NCI-H82 (cell line): Measurements from ENCODE around the gene PAEP.
"Not testable (repeated sequence)": the region's sequence is repeated elsewhere in the genome, so short reads cannot be mapped to it uniquely, and the experiment has no call there.

ENCODE experiments used
- DNase-seq: peaks from one replicate; lab custom pipeline; 2025; lab: John Stamatoyannopoulos, UW

The PAEP gene

GRCh38 chr9:135561391-135562234 is at the start of gene PAEP:
Gene PAEP, plus strand, starts transcription at chr9:135561756.
- no peak for DNase-seq

- no peak for DNase-seq
Measured at GRCh38 chr9:135512241-135512603, 49.3 kb upstream of the PAEP start.

- DNase-seq = no peak
Measured at GRCh38 chr9:135512904-135513303, 48.7 kb upstream of the PAEP start.

- DNase-seq = no peak
Measured at GRCh38 chr9:135513351-135513846, 48.2 kb upstream of the PAEP start.

GRCh38 chr9:135513906-135514305 is 47.6 kb upstream of the PAEP start:
- DNase-seq = not testable (repeated sequence)

GRCh38 chr9:135514342-135515082 is 47.0 kb upstream of the PAEP start:
- DNase-seq = no peak

- DNase-seq = no peak
Measured at GRCh38 chr9:135515083-135515951, 46.2 kb upstream of the PAEP start.

- DNase-seq = no peak
Measured at GRCh38 chr9:135516132-135516860, 45.3 kb upstream of the PAEP start.

GRCh38 chr9:135517407-135517822 is 44.1 kb upstream of the PAEP start:
- no peak for DNase-seq

- no peak for DNase-seq
Measured at GRCh38 chr9:135519179-135519971, 42.2 kb upstream of the PAEP start.

- no peak for DNase-seq
Measured at GRCh38 chr9:135520916-135521607, 40.5 kb upstream of the PAEP start, which contains the start of gene LCN1. Gene LCN1, plus strand, starts transcription at chr9:135521440. Its CDS starts 58 bp downstream, at chr9:135521498.

GRCh38 chr9:135521608-135522095 is 39.9 kb upstream of the PAEP start:
- DNase-seq = no peak

GRCh38 chr9:135522137-135522877 is 39.2 kb upstream of the PAEP start:
- DNase-seq = no peak

- no peak for DNase-seq
Measured at GRCh38 chr9:135522931-135523330, 38.6 kb upstream of the PAEP start.

GRCh38 chr9:135523521-135524129 is 37.9 kb upstream of the PAEP start:
- DNase-seq = no peak

- no peak for DNase-seq
Measured at GRCh38 chr9:135524130-135524861, 37.3 kb upstream of the PAEP start.

- no peak for DNase-seq
Measured at GRCh38 chr9:135525241-135526088, 36.1 kb upstream of the PAEP start.
